Raji (cell line): ENCODE data around the gene OCLN.

Experiments used
- POLR2A ChIP-seq: IDR thresholded peaks from 2 replicates; pipeline ENCODE4 v1.6.1; 2011; ENCODE audit warnings: low read depth, low read length, control low read depth; ENCODE audit not compliant: insufficient read depth

The OCLN gene

GRCh38 chr5:69491838-69492390 is 676 bp upstream of the OCLN start:
- no peak for TF ChIP-seq POLR2A

GRCh38 chr5:69492923-69493395 is 369 bp downstream of the OCLN start:
- TF ChIP-seq POLR2A, result no peak

DNA sequence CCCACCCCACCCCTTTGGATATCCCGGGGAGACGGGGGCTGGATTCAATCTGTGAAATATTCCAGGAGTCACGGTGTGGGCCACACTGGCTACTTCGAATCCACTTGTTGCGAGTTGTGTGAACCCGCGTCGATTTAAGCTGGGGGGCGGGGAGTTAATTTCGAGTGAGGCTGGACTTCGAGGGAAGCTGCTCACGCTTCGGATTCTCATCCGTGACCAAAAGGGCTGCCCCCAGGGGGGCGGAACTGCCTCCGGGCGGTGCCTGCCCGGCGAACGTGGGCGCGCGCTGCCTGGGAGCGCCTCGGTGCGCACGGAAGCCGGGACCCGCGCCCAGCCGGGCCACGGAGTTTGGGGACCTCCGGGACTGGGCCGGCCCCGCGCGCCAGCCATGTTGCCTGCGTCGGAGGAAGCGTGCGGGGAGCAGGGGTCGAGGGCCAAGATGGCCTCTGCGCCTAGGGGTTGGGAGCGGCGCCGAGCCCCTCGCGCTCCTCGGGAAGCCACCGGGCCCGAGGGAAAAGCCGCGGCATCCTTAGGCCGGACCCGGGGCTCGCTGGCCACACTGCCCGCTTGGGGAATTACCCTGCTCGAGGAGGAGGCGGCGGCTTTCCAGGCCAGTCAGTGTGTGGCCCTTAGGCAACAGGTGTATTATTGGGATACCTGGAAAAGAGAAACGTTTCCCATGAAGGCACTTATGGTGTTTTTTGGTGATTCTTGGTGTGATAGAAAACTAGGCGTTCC is 975 bp downstream of the OCLN start:
- no peak for TF ChIP-seq POLR2A

GRCh38 chr5:69494452-69494851 is 1.9 kb downstream of the OCLN start:
- no peak for TF ChIP-seq POLR2A

DNA sequence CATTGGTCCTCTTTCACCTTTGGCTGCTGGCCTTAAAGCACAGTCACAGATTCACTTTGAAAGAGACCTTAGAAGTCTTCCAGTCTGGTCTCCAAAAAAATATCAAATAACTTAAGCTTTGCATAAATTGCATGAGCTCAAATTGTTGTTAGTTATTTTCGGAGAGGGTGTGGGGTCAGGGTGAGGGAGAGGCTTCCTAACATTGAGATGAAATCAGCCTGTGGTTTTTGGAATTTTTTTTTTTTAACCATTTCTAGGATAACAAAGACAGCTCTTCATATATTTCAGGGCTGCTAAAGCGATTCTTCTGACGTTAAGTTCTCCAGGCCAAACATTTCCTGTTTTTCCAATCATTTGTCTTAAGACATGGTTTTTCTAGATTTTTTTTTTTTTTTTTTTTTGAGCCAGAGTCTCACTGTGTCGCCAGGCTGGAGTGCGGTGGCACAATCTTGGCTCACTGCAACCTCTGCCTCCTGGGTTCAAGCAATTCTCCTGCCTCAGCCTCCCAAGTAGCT is 4.5 kb downstream of the OCLN start:
- no peak for TF ChIP-seq POLR2A

- TF ChIP-seq POLR2A, result no peak
Observed at GRCh38 chr5:69498384-69498783, 5.8 kb downstream of the OCLN start.

DNA sequence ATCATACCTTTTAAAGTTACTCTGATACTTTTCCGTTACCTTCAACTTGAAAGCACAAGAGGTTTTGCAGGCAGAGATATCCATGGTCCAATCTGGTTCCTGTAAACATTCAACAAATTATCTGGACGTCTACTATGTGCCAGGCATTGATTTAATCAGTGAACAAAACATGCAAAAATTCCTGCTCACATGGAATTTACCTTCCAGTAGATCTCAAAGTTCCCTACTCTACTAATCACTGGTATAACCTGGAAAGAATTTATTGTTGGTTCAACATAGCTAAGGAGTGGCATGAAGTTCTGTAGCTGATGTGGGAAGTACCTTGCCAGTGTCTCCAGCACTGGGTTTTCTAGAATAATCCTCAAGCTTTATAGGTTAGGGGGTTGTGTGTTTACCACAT is 9.8 kb downstream of the OCLN start:
- TF ChIP-seq POLR2A, result no peak

- no peak for TF ChIP-seq POLR2A
Observed at GRCh38 chr5:69502767-69503488, 10.3 kb downstream of the OCLN start.

DNA sequence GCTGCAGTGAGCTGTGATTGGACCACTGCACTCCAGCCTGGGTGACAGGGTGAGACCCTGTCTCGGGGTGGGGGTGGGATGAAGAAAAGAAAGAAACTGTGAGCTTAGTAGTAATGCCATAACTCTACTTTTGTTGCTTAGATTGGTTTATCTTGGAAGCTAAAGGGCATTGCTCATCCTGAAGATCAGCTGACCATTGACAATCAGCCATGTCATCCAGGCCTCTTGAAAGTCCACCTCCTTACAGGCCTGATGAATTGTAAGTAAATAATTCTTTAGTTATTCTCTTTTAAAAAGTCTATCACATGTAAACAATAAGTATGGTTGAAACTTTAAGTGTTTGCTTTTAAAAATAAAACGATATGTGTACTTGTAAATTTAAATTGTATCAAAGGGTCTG is 11.4 kb downstream of the OCLN start:
- TF ChIP-seq POLR2A, result no peak

DNA sequence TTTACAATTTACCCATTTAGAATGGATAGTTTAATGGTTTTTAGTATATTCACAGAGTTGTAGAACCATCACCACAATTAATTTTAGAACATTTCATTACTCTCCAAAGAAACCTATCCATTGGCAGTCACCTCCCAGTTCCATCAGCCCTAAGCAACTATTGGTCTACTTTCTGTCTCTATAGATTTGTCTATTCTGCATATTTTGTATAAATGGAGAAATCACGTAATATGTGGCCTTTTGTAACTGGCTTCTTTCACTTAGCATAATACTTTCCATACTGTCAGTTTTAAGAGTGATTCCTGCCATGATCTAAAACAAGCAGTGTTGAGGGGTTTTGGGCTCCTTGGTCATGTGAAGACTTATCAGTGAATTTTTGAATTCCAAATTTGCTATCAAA is 12.7 kb downstream of the OCLN start:
- TF ChIP-seq POLR2A, result no peak

GRCh38 chr5:69509212-69509611 is 16.6 kb downstream of the OCLN start:
- no peak for TF ChIP-seq POLR2A

DNA sequence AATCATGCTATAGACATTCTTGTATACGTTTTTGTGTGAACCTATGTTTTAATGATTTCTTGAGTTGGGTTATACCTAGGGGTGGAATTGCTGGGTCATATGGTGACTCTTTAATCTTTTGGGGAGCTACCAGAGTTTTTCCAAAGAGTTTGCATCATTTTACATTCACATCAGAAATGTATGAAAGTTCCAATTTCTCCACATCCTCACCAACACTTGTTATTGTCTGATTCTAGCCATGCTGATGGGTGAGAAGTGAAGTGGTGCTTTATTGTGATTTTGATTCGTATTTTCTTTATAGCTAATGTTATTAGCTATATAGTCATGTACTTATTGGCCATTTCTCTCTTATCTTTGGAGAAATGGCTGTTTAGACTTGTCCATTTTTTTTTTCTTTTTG is 18.1 kb downstream of the OCLN start:
- no peak for TF ChIP-seq POLR2A

DNA sequence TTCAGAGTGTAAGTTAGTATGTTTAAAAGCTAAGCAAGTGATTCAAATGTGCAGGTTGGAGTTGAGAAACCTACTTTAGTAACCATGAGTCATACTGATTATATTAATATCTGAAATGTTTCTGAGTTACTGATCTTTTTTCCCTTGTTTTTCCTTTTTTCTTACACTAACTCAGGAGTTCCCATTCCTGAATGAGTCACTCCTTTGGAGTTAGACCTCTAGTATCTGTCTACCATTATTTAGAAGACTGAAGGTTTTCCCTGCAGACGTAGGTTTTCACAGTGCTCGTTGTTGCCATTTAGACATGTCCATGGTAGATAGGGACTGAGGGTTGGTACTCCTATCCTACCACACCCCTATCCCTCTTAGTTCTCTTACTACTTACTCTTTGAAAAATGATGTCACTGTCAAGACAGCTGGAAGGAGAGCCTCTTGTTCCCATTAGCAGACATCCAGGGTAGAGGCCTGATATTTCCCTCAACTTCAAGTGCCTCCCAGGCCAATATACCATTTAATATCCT is 20.2 kb downstream of the OCLN start:
- no peak for TF ChIP-seq POLR2A

GRCh38 chr5:69516769-69517168 is 24.2 kb downstream of the OCLN start:
- TF ChIP-seq POLR2A, result no peak

DNA sequence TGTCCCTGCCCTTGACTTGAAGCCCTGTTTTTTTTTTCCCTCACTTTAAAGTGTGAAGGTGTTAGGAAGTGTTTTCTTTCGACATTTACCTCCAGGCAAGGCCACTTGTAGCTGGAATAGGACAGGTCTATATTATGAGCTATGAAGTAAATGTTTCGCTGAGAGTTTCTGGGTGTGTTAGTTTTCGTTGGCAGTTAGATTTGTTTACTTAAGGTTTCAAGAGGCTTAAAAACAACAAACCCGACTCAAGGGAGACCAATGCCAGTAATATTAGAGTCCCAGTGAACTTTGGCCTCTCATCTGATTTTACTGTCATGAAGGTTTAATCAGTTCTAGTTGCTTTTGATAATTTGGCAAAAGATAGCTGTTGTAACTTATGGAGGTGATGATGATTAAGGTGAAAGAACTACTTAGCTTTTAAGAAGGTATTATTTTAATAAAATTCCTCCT is 25.2 kb downstream of the OCLN start:
- TF ChIP-seq POLR2A, result no peak

GRCh38 chr5:69519285-69519684 is 26.7 kb downstream of the OCLN start:
- TF ChIP-seq POLR2A, result no peak
